Activated CD4-positive, alpha-beta T cell treated with anti-CD3 and anti-CD28 coated beads, Interleukin-2, amount 10 ng/mL, durations not matched to agents 24 days and 14 days (primary cell): ENCODE results near the gene DEPP1. TPM values are rescaled to one million over a fixed set of nuclear protein-coding genes. Genes with fewer than 3 reads are reported as not detected.

ENCODE experiments used
- DNase-seq: peaks from one replicate; pipeline ENCODE4 v3.0.0; 2022
- H3K27ac Mint-ChIP-seq: one replicate; pipeline ENCODE4 v1.8.0; 2022; ENCODE audit warnings: mild to moderate bottlenecking, mixed read lengths
- H3K27me3 Mint-ChIP-seq: one replicate; pipeline ENCODE4 v1.8.0; 2022; ENCODE audit warnings: mixed read lengths
- H3K36me3 Mint-ChIP-seq: one replicate; pipeline ENCODE4 v1.8.0; 2022; ENCODE audit warnings: low read depth, mild to moderate bottlenecking, mixed read lengths
- H3K4me1 Mint-ChIP-seq: one replicate; pipeline ENCODE4 v1.8.0; 2021; ENCODE audit warnings: mixed read lengths
- H3K4me3 Mint-ChIP-seq: one replicate; pipeline ENCODE4 v1.8.0; 2022; ENCODE audit warnings: mild to moderate bottlenecking, moderate library complexity, mixed read lengths
- H3K9me3 Mint-ChIP-seq: one replicate; pipeline ENCODE4 v1.8.0; 2021; ENCODE audit warnings: mixed read lengths
- intact Hi-C: fragments of 100-400 bp; cut with micrococcal nuclease; formaldehyde crosslinking; loops from one replicate; pipeline ENCODE4 v1.15.1; 2023
- total RNA-seq: library from RNA; stranded (reverse); gene quantifications from 2 replicates; pipeline ENCODE4 v1.2.3, GENCODE V29; 2022

Gene DEPP1
- total RNA-seq, 1 donor from 2014 or later = 3.3 TPM

- Mint-ChIP-seq H3K36me3 (no peaks in the 10 kb centered on the region), H3K9me3 (no peaks in the 10 kb centered on the region), H3K27me3 (peaks cover 6% of the 10 kb centered on the region), H3K4me3 (no peak overlapping the region), H3K4me1 (peaks cover 5% of the 10 kb centered on the region), H3K27ac (peak overlapping the region; percentile 53)
- DNase-seq = no peak
- intact Hi-C loops = no loop called here
Measured at GRCh38 chr10:44989597-44990301, 11.1 kb upstream of the DEPP1 start.

- no peak for DNase-seq
Measured at GRCh38 chr10:44988957-44989585, 10.5 kb upstream of the DEPP1 start.

GRCh38 chr10:44986670-44987069, 8.1 kb upstream of the DEPP1 start:
- Mint-ChIP-seq H3K4me1 (peaks cover 5% of the 10 kb centered on the region), H3K27ac (no peak overlapping the region), H3K9me3 (no peaks in the 10 kb centered on the region), H3K27me3 (peaks cover 6% of the 10 kb centered on the region), H3K36me3 (no peaks in the 10 kb centered on the region), H3K4me3 (no peak overlapping the region)
- intact Hi-C loops = no loop called here
- no peak for DNase-seq

More at GRCh38 chr10:44988957-44989585, 10.5 kb upstream of the DEPP1 start:
- Mint-ChIP-seq H3K9me3 (no peaks in the 10 kb centered on the region), H3K36me3 (no peaks in the 10 kb centered on the region), H3K4me3 (no peak overlapping the region), H3K27ac (no peak overlapping the region), H3K4me1 (peaks cover 5% of the 10 kb centered on the region), H3K27me3 (peaks cover 6% of the 10 kb centered on the region)
- intact Hi-C loops = no loop called here

GRCh38 chr10:44986179-44986578, 7.6 kb upstream of the DEPP1 start:
- H3K9me3 Mint-ChIP-seq = no peaks in the 10 kb centered on the region
- H3K27ac Mint-ChIP-seq = no peak overlapping the region
- H3K36me3 Mint-ChIP-seq = no peaks in the 10 kb centered on the region
- intact Hi-C loops = no loop called here
- peaks cover 6% of the 10 kb centered on the region for H3K27me3 Mint-ChIP-seq
- peaks cover 6% of the 10 kb centered on the region for H3K4me1 Mint-ChIP-seq
- no peak overlapping the region for H3K4me3 Mint-ChIP-seq
- DNase-seq = no peak

GRCh38 chr10:44985175-44985681, 6.6 kb upstream of the DEPP1 start:
- intact Hi-C loops = no loop called here
- H3K27me3 Mint-ChIP-seq = peaks cover 4% of the 10 kb centered on the region
- no peaks in the 10 kb centered on the region for H3K36me3 Mint-ChIP-seq
- H3K4me1 Mint-ChIP-seq = peaks cover 13% of the 10 kb centered on the region
- H3K4me3 Mint-ChIP-seq = no peak overlapping the region
- no peak overlapping the region for H3K27ac Mint-ChIP-seq
- H3K9me3 Mint-ChIP-seq = no peaks in the 10 kb centered on the region
- DNase-seq = no peak

GRCh38 chr10:44984671-44985101, 6.1 kb upstream of the DEPP1 start:
- peaks cover 3% of the 10 kb centered on the region for H3K27me3 Mint-ChIP-seq
- DNase-seq = no peak
- no peaks in the 10 kb centered on the region for H3K36me3 Mint-ChIP-seq
- no peak overlapping the region for H3K4me3 Mint-ChIP-seq
- intact Hi-C loops = no loop called here
- H3K27ac Mint-ChIP-seq = no peak overlapping the region
- no peaks in the 10 kb centered on the region for H3K9me3 Mint-ChIP-seq
- H3K4me1 Mint-ChIP-seq = peaks cover 12% of the 10 kb centered on the region

GRCh38 chr10:44983895-44984278, 5.3 kb upstream of the DEPP1 start:
- intact Hi-C loops = no loop called here
- Mint-ChIP-seq H3K27ac (no peak overlapping the region), H3K36me3 (no peaks in the 10 kb centered on the region), H3K4me1 (peaks cover 18% of the 10 kb centered on the region), H3K4me3 (no peak overlapping the region), H3K27me3 (peaks cover 3% of the 10 kb centered on the region), H3K9me3 (no peaks in the 10 kb centered on the region)
- no peak for DNase-seq

- intact Hi-C loops = no loop called here
- H3K27me3 Mint-ChIP-seq = peaks cover 3% of the 10 kb centered on the region
- DNase-seq = no peak
- H3K9me3 Mint-ChIP-seq = no peaks in the 10 kb centered on the region
- H3K36me3 Mint-ChIP-seq = no peaks in the 10 kb centered on the region
- H3K4me3 Mint-ChIP-seq = no peak overlapping the region
- H3K4me1 Mint-ChIP-seq = peaks cover 22% of the 10 kb centered on the region
- no peak overlapping the region for H3K27ac Mint-ChIP-seq
Measured at GRCh38 chr10:44983066-44983894, 4.7 kb upstream of the DEPP1 start.

- H3K27ac Mint-ChIP-seq = no peak overlapping the region
Measured at GRCh38 chr10:44982496-44982895, 3.9 kb upstream of the DEPP1 start.

GRCh38 chr10:44982114-44982460, 3.5 kb upstream of the DEPP1 start:
- Mint-ChIP-seq H3K27me3 (no peaks in the 10 kb centered on the region), H3K9me3 (no peaks in the 10 kb centered on the region), H3K36me3 (no peaks in the 10 kb centered on the region), H3K4me3 (no peak overlapping the region), H3K27ac (no peak overlapping the region), H3K4me1 (peaks cover 22% of the 10 kb centered on the region)
- intact Hi-C loops = no loop called here
- DNase-seq = no peak

More at GRCh38 chr10:44982496-44982895, 3.9 kb upstream of the DEPP1 start:
- DNase-seq = no peak
- peaks cover 22% of the 10 kb centered on the region for H3K4me1 Mint-ChIP-seq
- intact Hi-C loops = no loop called here
- no peaks in the 10 kb centered on the region for H3K27me3 Mint-ChIP-seq
- H3K36me3 Mint-ChIP-seq = no peaks in the 10 kb centered on the region
- no peaks in the 10 kb centered on the region for H3K9me3 Mint-ChIP-seq
- H3K4me3 Mint-ChIP-seq = no peak overlapping the region

GRCh38 chr10:44981172-44982113, 2.8 kb upstream of the DEPP1 start:
- H3K27ac Mint-ChIP-seq = no peak overlapping the region
- intact Hi-C loops = no loop called here

GRCh38 chr10:44980309-44981171, 1.9 kb upstream of the DEPP1 start:
- Mint-ChIP-seq H3K36me3 (no peaks in the 10 kb centered on the region), H3K27ac (peak overlapping the region; percentile 57), H3K4me1 (peaks cover 25% of the 10 kb centered on the region)

More at GRCh38 chr10:44981172-44982113, 2.8 kb upstream of the DEPP1 start:
- no peak for DNase-seq
- Mint-ChIP-seq H3K36me3 (no peaks in the 10 kb centered on the region), H3K27me3 (no peaks in the 10 kb centered on the region), H3K4me3 (no peak overlapping the region), H3K4me1 (peaks cover 26% of the 10 kb centered on the region), H3K9me3 (no peaks in the 10 kb centered on the region)

More at GRCh38 chr10:44980309-44981171, 1.9 kb upstream of the DEPP1 start:
- intact Hi-C loops = no loop called here
- Mint-ChIP-seq H3K4me3 (no peak overlapping the region), H3K9me3 (no peaks in the 10 kb centered on the region), H3K27me3 (no peaks in the 10 kb centered on the region)
- no peak for DNase-seq
